Neural progenitor cell (in vitro differentiated cells): ENCODE results near the gene ARHGAP26. TPM values are rescaled to one million over a fixed set of nuclear protein-coding genes. Genes with fewer than 3 reads are reported as not detected.

Source experiments
- DNase-seq: peaks from one replicate; pipeline ENCODE4 v3.0.0-alpha.2; 2016; ENCODE audit warnings: low spot score
- H2AFZ ChIP-seq: fragments of 200-600 bp; sonication (generic); replicated peaks from 2 replicates; pipeline ENCODE4 v1.6.1; 2016; ENCODE audit warnings: antibody characterized with exemption
- H3F3A ChIP-seq: fragments of 200-600 bp; sonication (generic); 2 replicates; pipeline ENCODE4 v1.6.1; 2016; ENCODE audit warnings: antibody characterized with exemption, low read depth
- H3K27ac ChIP-seq: fragments of 200-600 bp; sonication (generic); 2 replicates; pipeline ENCODE4 v1.5.1; 2016; ENCODE audit warnings: mild to moderate bottlenecking
- H3K27me3 ChIP-seq: fragments of 200-600 bp; sonication (generic); 2 replicates; pipeline ENCODE4 v1.6.1; 2016; ENCODE audit warnings: mild to moderate bottlenecking, moderate library complexity
- H3K36me3 ChIP-seq: fragments of 200-600 bp; sonication (generic); 2 replicates; pipeline ENCODE4 v1.5.1; 2016
- H3K4me1 ChIP-seq: fragments of 200-600 bp; sonication (generic); 2 replicates; pipeline ENCODE4 v1.6.1; 2016; ENCODE audit warnings: mixed run types
- H3K4me2 ChIP-seq: fragments of 200-600 bp; sonication (generic); 2 replicates; pipeline ENCODE4 v1.6.1; 2016
- H3K4me3 ChIP-seq: fragments of 200-600 bp; sonication (generic); 2 replicates; pipeline ENCODE4 v1.5.1; 2016
- H3K79me2 ChIP-seq: fragments of 200-600 bp; sonication (generic); 2 replicates; pipeline ENCODE4 v1.6.1; 2016; ENCODE audit warnings: low read depth
- H3K9ac ChIP-seq: fragments of 200-600 bp; sonication (generic); 2 replicates; pipeline ENCODE4 v1.6.1; 2016
- H3K9me3 ChIP-seq: fragments of 200-600 bp; sonication (generic); 2 replicates; pipeline ENCODE4 v1.5.1; 2016; ENCODE audit warnings: low read depth
- H4K20me1 ChIP-seq: fragments of 200-600 bp; sonication (generic); 2 replicates; pipeline ENCODE4 v1.6.1; 2016; ENCODE audit warnings: low read depth
- H3K27ac Mint-ChIP-seq: 3 replicates; pipeline ENCODE4 v1.8.0; 2021; ENCODE audit warnings: mixed read lengths
- H3K27me3 Mint-ChIP-seq: 2 replicates; pipeline ENCODE4 v1.8.0; 2022; ENCODE audit warnings: low read depth, mild to moderate bottlenecking, inconsistent platforms, moderate library complexity, mixed read lengths; ENCODE audit not compliant: insufficient read depth
- H3K36me3 Mint-ChIP-seq: 3 replicates; pipeline ENCODE4 v1.8.0; 2021; ENCODE audit warnings: mixed read lengths
- H3K4me1 Mint-ChIP-seq: 3 replicates; pipeline ENCODE4 v1.8.0; 2021; ENCODE audit warnings: mixed read lengths
- H3K4me3 Mint-ChIP-seq: 3 replicates; pipeline ENCODE4 v1.8.0; 2021; ENCODE audit warnings: mild to moderate bottlenecking, moderate library complexity, mixed read lengths
- H3K9me3 Mint-ChIP-seq: 3 replicates; pipeline ENCODE4 v1.8.0; 2020; ENCODE audit warnings: mixed read lengths
- EZH2 ChIP-seq: fragments of 200-600 bp; sonication (generic); IDR thresholded peaks from 2 replicates; pipeline ENCODE4 v1.6.1; 2017; ENCODE audit warnings: antibody characterized with exemption, mild to moderate bottlenecking, moderate library complexity
- EZH2phosphoT487 ChIP-seq: fragments of 200-600 bp; sonication (generic); IDR thresholded peaks from 2 replicates; pipeline ENCODE4 v1.6.1; 2017; ENCODE audit warnings: antibody characterized with exemption
- total RNA-seq: library from RNA; depleted of rRNA; stranded (reverse); fragments of >200 nt; gene quantifications from 2 replicates; pipeline ENCODE4 v1.2.3, GENCODE V29; 2015; ENCODE audit warnings: low replicate concordance
- TF ChIP-seq, protein P1 (sequence below): fragments of 200-600 bp; sonication (generic); IDR thresholded peaks from 2 replicates; pipeline ENCODE4 v1.5.1; 2017; ENCODE audit warnings: antibody characterized with exemption, mild to moderate bottlenecking

ARHGAP26 gene
- total RNA-seq, 1 donor from 2014 or later, result 7.0 TPM

DNA sequence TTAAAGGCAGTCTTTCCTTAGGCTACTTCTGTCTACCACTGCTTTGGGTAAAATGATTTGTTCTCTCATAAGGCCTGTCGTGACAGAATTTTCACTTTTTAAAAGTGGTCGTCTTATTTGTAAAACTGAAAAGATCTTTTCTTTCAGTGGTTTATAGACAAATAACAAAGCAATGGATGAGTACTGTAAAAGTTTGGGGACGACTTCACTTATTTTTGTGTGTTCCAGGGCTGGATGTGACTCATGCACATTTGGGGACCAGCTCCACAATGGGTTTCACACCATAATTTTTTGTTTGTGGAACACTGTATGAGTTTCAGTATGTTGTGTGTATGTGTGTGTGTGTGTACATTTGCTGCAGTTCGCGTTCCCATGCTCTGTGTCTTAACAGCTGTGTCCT is 53.6 kb downstream of the ARHGAP26 start:
- Mint-ChIP-seq H3K36me3 (no peaks in the 10 kb centered on the region), H3K4me1 (peaks cover 17% of the 10 kb centered on the region), H3K27ac (no peak overlapping the region)

DNA sequence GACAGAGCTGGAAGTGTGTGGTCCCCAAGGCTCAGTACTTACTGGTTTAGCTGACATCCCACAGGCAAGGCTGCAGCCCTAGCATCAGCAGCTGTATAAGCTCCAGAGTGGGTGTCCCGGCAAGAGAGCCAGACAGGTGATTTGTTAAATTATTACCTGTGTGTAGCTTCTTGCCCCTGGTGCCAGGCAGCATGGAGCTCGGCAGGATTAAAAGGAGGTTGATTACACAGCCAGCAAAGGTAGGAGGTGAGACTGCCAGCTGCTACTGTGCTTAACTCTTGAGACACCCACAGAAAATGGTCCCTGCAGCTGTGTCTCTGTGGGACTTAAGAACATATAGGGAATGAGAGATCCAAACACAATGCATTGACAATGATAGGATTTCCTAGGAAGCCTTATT is 54.2 kb downstream of the ARHGAP26 start:
- Mint-ChIP-seq H3K4me1 (peaks cover 17% of the 10 kb centered on the region), H3K36me3 (no peaks in the 10 kb centered on the region), H3K27ac (no peak overlapping the region), H3K9me3 (peaks cover 5% of the 10 kb centered on the region), H3K27me3 (no peaks in the 10 kb centered on the region), H3K4me3 (no peak overlapping the region)
- Histone ChIP-seq H3K36me3 (no peaks in the 10 kb centered on the region), H3K9me3 (no peaks in the 10 kb centered on the region), H3K4me2 (no peak overlapping the region), H3K27me3 (no peaks in the 10 kb centered on the region), H3K4me1 (peaks cover 22% of the 10 kb centered on the region), H2AFZ (no peak overlapping the region), H3K27ac (no peak overlapping the region), H4K20me1 (no peaks in the 10 kb centered on the region), H3K4me3 (no peak overlapping the region), H3K79me2 (no peaks in the 10 kb centered on the region), H3K9ac (no peak overlapping the region), H3F3A (no peaks in the 10 kb centered on the region)
- TF ChIP-seq EZH2, result no peak
- no peak for DNase-seq

More for the DNA sequence above, 53.6 kb downstream of the ARHGAP26 start:
- peaks cover 22% of the 10 kb centered on the region for H3K4me1 ChIP-seq
- TF ChIP-seq EZH2 (no peak), EZH2phosphoT487 (no peak)
- TF ChIP-seq, protein P1, sequence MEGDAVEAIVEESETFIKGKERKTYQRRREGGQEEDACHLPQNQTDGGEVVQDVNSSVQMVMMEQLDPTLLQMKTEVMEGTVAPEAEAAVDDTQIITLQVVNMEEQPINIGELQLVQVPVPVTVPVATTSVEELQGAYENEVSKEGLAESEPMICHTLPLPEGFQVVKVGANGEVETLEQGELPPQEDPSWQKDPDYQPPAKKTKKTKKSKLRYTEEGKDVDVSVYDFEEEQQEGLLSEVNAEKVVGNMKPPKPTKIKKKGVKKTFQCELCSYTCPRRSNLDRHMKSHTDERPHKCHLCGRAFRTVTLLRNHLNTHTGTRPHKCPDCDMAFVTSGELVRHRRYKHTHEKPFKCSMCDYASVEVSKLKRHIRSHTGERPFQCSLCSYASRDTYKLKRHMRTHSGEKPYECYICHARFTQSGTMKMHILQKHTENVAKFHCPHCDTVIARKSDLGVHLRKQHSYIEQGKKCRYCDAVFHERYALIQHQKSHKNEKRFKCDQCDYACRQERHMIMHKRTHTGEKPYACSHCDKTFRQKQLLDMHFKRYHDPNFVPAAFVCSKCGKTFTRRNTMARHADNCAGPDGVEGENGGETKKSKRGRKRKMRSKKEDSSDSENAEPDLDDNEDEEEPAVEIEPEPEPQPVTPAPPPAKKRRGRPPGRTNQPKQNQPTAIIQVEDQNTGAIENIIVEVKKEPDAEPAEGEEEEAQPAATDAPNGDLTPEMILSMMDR, result no peak
- H3K9me3 ChIP-seq, result no peaks in the 10 kb centered on the region
- no peaks in the 10 kb centered on the region for H3K36me3 ChIP-seq
- no peaks in the 10 kb centered on the region for H3F3A ChIP-seq
- H3K9me3 Mint-ChIP-seq, result peaks cover 5% of the 10 kb centered on the region
- DNase-seq, result no peak
- H3K4me3 ChIP-seq, result no peak overlapping the region
- no peak overlapping the region for H3K27ac ChIP-seq
- H2AFZ ChIP-seq, result no peak overlapping the region
- H4K20me1 ChIP-seq, result no peaks in the 10 kb centered on the region
- H3K27me3 ChIP-seq, result no peaks in the 10 kb centered on the region
- no peaks in the 10 kb centered on the region for H3K79me2 ChIP-seq
- no peak overlapping the region for H3K9ac ChIP-seq
- no peaks in the 10 kb centered on the region for H3K27me3 Mint-ChIP-seq
- H3K4me2 ChIP-seq, result no peak overlapping the region
- no peak overlapping the region for H3K4me3 Mint-ChIP-seq

DNA sequence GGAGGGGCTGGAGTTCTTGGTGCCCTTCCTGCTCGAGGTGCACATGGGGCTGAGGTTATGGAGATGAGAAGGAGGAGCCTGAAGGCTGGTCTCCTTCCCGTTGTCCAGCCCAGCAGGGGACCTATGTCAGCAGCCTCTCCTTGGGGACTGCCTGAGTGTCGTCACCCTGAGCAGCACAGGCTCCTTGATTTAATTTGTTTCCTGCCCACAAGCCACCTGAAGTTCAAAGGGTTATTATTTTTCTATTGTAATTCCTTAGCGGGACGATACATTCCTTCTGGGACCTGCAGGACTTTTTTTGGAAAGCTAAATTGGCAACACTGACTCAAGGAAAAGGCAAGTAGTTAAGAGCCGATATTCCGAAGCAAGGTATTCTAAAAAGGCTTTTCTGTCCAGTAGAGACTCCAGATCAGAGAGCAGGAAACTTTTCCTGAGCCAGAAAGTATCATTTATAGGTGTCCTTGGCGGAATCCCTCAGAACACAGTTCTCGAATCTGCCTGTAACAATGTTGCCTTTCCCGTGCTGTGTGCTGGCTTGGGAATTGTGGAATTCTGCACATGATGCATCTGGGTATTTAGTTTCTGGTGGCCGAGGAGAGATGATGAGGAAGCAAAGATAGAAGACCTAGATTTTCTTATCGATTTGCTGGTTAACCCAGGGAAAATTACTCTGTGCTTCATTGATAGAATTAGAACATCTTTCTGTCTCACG is 55.4 kb downstream of the ARHGAP26 start:
- H3K36me3 Mint-ChIP-seq, result no peaks in the 10 kb centered on the region
- H3K4me1 Mint-ChIP-seq, result peaks cover 22% of the 10 kb centered on the region
- Histone ChIP-seq H3K4me1 (peaks cover 22% of the 10 kb centered on the region), H3F3A (no peaks in the 10 kb centered on the region), H2AFZ (no peak overlapping the region), H3K79me2 (no peaks in the 10 kb centered on the region), H4K20me1 (no peaks in the 10 kb centered on the region), H3K4me3 (no peak overlapping the region), H3K9ac (no peak overlapping the region), H3K27ac (no peak overlapping the region), H3K36me3 (no peaks in the 10 kb centered on the region), H3K9me3 (no peaks in the 10 kb centered on the region), H3K27me3 (no peaks in the 10 kb centered on the region), H3K4me2 (no peak overlapping the region)
- no peaks in the 10 kb centered on the region for H3K27me3 Mint-ChIP-seq
- H3K9me3 Mint-ChIP-seq, result peaks cover 5% of the 10 kb centered on the region
- no peak for TF ChIP-seq EZH2
- TF ChIP-seq, protein P1, result no peak
- no peak for TF ChIP-seq EZH2phosphoT487
- no peak overlapping the region for H3K4me3 Mint-ChIP-seq
- DNase-seq, result peak; percentile 26
- H3K27ac Mint-ChIP-seq, result no peak overlapping the region

DNA sequence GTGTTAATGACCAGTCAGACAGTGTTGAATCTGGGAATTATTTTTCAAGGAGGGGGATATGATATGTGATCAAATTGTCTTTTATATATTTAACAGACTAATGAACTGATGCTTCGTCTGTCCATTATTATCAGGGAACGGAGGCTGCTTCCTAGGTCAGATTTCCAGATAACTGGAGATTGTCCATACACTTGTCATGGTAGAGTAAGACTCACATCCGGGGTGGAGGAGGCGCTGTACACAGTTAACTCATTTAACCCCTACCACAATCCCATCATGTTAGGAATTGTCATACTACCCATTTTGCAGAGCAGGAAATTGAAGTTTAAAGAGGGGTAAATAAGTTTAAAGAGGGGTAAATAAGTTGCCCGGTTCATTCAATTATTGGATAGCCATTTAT is 55.9 kb downstream of the ARHGAP26 start:
- Histone ChIP-seq H3K79me2 (no peaks in the 10 kb centered on the region), H3F3A (no peaks in the 10 kb centered on the region), H3K36me3 (no peaks in the 10 kb centered on the region), H3K4me2 (no peak overlapping the region), H3K9me3 (no peaks in the 10 kb centered on the region), H4K20me1 (no peaks in the 10 kb centered on the region), H3K27me3 (no peaks in the 10 kb centered on the region), H3K27ac (no peak overlapping the region), H3K4me3 (no peak overlapping the region), H3K4me1 (peaks cover 22% of the 10 kb centered on the region), H2AFZ (no peak overlapping the region), H3K9ac (no peak overlapping the region)
- H3K9me3 Mint-ChIP-seq, result no peaks in the 10 kb centered on the region
- no peaks in the 10 kb centered on the region for H3K36me3 Mint-ChIP-seq
- peaks cover 28% of the 10 kb centered on the region for H3K4me1 Mint-ChIP-seq
- H3K4me3 Mint-ChIP-seq, result no peak overlapping the region
- no peaks in the 10 kb centered on the region for H3K27me3 Mint-ChIP-seq
- H3K27ac Mint-ChIP-seq, result no peak overlapping the region
- TF ChIP-seq, protein P1, result no peak
- no peak for TF ChIP-seq EZH2
- TF ChIP-seq EZH2phosphoT487, result no peak
- DNase-seq, result no peak
